A204.1 (cell line): ENCODE measurements around the gene XYLT1.

Source experiments
- FAIRE-seq: peaks from 2 replicates; lab custom pipeline; 2012; peaks lifted over from hg19 to GRCh38; lab: Jason Lieb, UNC

XYLT1 gene

DNA sequence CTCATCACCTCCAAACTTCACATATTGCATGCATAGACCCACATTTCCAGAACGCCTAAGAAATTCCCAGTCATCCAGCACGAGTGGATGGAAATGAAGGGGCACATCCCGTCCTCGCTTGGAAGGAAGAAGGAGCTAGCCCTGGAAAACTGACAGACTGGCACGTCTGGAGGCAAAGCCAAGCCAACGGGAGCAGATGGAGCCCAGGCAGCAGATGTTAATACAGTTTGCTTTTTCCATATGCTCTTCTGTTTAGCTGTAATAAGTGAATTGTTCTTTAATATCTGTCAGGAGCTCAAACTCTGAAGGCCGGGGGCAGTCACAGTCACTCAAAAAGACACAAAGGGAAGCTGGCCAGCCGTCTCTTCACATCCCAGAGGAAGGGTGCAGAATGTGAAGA lies 187.7 kb downstream of the XYLT1 start:
- FAIRE-seq: no peak

DNA sequence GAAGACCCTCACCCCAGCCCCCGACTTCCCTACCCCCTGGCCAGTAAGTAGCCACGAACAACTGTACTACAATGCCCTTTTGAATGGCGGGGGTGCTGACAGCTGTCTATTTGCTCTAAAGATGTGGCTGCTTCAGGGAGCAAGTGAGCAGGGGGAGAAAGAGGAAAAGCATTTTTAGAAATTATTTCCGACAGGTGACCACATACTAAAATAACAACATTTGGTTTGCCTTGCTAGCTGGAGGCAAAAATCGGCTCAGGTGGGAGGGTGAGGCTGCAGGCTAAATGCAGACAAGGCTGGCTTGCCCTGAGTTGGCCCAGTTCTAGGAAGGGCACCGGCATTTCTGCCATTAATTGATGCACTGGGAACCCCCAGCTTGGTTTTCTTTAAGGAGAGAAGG lies 188.5 kb downstream of the XYLT1 start:
- no peak for FAIRE-seq

GRCh38 chr16:17281052-17281451 lies 189.7 kb downstream of the XYLT1 start:
- no peak for FAIRE-seq

DNA sequence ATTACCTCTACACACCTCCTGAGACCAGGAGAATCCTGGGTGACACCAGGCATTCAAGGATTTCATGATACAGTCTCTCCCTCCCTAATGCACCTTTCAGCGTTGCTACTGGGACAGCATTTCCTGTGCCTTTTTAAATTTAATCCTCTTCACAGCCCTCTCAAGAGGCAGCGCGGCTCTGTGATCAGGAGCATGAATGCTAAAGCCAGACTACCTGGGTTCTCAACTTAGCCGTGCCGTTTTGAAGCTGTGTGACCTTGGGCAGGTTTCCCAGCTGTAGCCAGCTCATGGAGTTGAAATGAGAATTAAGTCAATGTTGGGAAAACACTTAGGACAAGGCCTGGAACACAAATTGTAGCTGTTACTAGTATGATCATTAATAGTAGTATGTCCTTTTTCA lies 191.8 kb downstream of the XYLT1 start:
- no peak for FAIRE-seq

DNA sequence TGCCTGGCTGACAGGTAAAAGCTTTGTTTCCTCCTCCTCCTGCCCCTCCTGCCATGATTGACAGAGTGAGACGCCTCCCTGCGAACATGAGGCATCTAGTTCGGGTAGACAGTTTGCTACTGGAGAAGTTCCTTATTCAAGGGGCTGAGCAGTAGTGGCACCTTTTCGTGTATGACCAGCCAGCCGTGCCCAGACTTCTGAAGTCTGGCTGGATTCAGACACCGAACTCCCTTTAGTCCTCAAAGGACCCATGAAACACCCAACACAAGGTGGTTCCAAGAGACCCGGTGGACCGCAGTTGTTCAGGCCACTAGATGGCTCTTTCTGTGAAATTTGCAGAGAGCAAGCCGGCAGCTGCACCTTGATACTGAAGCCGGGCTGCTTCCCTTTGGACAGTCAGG lies 192.8 kb downstream of the XYLT1 start:
- no peak for FAIRE-seq

- FAIRE-seq: no peak
Observed at GRCh38 chr16:17276610-17277009, 194.2 kb downstream of the XYLT1 start.

GRCh38 chr16:17276010-17276530 lies 194.7 kb downstream of the XYLT1 start:
- FAIRE-seq: no peak

- FAIRE-seq: no peak
Observed at GRCh38 chr16:17275076-17276009, 195.4 kb downstream of the XYLT1 start.

DNA sequence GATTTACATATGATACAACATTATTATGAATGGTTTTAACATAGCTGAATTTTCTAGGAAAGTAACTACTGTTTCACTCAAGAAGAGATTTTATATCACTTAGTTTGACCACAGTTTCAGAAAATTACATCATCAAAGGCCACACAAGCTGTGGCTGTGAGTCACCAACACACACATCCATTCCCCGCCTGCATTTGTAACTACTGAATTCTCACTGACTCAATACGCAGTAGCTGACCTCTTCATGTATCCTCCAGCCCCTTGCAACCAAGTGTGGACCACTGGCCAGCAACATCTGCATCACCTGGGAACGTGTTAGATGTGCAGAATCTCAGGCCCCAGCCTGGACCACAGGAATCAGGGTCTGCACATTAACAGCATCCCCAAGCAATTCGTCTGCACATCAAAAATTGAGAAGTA lies 197.6 kb downstream of the XYLT1 start:
- FAIRE-seq: no peak

- FAIRE-seq: no peak
Observed at GRCh38 chr16:17272716-17273115, 198.0 kb downstream of the XYLT1 start.

DNA sequence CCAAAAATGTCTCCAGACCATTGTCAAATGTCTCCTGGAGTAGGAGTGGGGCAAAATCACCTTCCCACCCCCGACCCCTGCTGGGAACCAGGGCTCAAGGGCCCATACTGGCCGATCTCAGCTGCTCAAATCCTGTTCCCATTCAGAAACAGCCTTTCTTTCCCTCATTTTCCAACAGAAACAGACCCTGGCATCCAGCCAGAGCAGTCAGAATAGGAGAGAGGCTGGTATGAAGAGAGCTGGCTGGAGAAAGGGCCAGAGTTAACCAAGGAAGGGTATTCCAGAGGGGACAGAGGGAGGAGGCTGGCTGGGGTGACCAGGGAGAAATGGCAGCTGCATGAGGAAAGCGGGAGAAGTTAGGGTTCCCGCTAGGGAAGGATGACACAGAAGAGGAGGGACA lies 199.1 kb downstream of the XYLT1 start:
- FAIRE-seq: no peak

GRCh38 chr16:17270683-17271109 lies 200.1 kb downstream of the XYLT1 start:
- FAIRE-seq: no peak

DNA sequence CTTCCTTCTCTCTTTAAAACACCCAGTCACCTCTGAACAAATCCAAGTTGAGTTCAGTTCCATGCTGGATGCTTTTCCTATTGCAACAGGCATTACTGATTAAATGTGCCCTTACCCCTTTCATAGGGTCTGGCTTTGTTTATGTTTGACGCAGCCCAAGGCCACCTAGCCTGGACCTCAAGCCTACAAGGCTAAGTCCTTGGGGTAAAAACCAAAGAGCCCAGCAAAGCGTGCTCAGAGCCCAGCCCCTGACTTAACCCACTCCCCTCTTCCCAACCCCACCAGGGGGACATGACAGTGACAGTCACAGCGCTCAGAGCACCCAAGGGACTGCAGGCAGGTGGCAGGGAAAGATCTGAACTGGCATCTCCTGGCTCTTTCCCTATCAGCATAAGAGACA lies 200.6 kb downstream of the XYLT1 start:
- FAIRE-seq: no peak

- FAIRE-seq: no peak
Observed at GRCh38 chr16:17269439-17269838, 201.3 kb downstream of the XYLT1 start.

- FAIRE-seq: no peak
Observed at GRCh38 chr16:17266608-17267313, 204.0 kb downstream of the XYLT1 start.

DNA sequence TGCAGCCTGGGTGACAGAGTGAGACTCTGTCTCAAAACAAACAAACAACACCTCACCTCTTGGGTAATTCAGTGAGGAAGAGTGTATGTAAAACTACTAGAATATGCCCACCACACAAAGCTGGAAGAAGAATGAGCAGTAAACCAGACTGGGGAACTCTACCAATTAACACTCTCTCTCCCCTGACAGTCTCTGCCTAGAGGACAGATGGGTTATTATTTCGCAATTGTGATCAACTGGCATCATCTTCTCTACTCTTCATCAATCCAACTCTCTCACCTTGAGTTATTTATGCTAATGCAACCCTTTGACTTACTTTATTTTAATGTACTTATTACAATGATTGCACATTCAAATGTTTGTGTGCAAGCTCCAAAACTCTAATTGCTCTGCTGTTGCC lies 205.6 kb downstream of the XYLT1 start:
- FAIRE-seq: no peak

- no peak for FAIRE-seq
Observed at GRCh38 chr16:17261197-17261858, 209.4 kb downstream of the XYLT1 start.

DNA sequence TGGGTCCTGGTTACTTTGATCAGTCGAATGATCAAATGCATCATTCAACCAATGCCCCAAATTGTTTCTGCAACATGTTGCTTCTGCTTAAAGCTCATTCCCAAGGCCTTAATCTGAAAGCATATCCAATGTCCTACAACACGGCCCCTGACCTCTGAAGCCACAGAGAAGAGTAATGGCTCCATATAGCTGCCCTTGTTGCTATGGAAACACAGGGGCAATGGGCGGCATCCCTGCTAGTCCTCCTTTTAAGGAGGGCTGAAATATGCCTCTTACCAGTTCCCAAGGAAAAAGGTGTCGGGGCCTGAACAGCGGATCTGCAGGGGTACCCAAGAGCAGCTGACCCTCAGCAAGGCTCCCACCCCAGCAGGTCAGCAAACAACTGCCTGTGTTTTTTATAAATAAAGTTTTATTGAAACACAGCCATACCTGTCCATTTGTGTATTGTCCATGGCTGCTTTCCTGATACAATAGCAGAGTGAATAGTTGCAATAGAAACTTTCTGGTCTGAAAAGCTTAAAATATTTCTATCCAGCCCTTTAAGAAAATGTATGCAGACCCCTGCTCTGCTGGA lies 210.4 kb downstream of the XYLT1 start:
- no peak for FAIRE-seq

DNA sequence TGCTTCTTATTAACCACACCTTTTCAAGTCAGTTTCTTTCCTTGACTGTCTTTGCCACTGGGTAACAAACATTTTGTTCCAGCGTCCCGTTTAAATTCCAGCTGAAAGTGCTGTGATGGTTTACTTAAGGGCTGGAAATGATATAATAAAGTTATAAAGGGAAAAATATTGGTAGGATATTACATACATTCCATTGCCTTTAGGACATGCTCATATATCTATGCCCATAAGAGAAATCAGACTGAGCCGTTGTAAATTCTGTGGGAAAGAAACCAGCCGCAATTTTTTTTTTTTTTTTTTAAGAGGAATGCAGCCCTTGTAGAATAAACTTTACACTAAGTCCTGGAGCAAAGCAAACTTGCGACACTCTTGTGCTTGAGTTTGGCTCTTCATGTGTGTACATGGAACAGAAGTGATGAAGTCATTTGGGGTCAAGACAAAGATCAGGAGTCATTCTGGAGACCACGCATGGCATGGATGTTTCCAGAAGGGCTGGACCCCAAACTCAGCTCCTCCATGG lies 210.9 kb downstream of the XYLT1 start:
- FAIRE-seq: no peak

GRCh38 chr16:17258848-17259713 lies 211.7 kb downstream of the XYLT1 start:
- no peak for FAIRE-seq

- no peak for FAIRE-seq
Observed at GRCh38 chr16:17258077-17258599, 212.6 kb downstream of the XYLT1 start.
